ENCODE data around the gene FLVCR2.

FLVCR2 gene

GRCh38 chr14:75553761-75554364 lies 24.6 kb upstream of the FLVCR2 start:
- no peak overlapping the region for H2AFZ ChIP-seq
- H3K27me3 ChIP-seq (ENCODE audit: control insufficient read depth, insufficient read depth, low read length): no peaks in the 10 kb centered on the region
- H3K4me2 ChIP-seq (ENCODE audit: low read length): no peak overlapping the region
- TF ChIP-seq, protein P1, sequence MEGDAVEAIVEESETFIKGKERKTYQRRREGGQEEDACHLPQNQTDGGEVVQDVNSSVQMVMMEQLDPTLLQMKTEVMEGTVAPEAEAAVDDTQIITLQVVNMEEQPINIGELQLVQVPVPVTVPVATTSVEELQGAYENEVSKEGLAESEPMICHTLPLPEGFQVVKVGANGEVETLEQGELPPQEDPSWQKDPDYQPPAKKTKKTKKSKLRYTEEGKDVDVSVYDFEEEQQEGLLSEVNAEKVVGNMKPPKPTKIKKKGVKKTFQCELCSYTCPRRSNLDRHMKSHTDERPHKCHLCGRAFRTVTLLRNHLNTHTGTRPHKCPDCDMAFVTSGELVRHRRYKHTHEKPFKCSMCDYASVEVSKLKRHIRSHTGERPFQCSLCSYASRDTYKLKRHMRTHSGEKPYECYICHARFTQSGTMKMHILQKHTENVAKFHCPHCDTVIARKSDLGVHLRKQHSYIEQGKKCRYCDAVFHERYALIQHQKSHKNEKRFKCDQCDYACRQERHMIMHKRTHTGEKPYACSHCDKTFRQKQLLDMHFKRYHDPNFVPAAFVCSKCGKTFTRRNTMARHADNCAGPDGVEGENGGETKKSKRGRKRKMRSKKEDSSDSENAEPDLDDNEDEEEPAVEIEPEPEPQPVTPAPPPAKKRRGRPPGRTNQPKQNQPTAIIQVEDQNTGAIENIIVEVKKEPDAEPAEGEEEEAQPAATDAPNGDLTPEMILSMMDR (IDR thresholded peaks at IDR 0.05): no peak
- H3K4me3 ChIP-seq (ENCODE audit: low read depth, low read length): no peak overlapping the region
- no peaks in the 10 kb centered on the region for H3K9me3 ChIP-seq (ENCODE audit: control insufficient read depth, low read length)
- H3K9ac ChIP-seq: no peak overlapping the region
- H3K36me3 ChIP-seq (ENCODE audit: control insufficient read depth, insufficient read depth, low read length): no peaks in the 10 kb centered on the region
- H3K4me1 ChIP-seq: peaks cover 37% of the 10 kb centered on the region
- no peak overlapping the region for H3K27ac ChIP-seq
- H3K79me2 ChIP-seq: no peaks in the 10 kb centered on the region

DNA sequence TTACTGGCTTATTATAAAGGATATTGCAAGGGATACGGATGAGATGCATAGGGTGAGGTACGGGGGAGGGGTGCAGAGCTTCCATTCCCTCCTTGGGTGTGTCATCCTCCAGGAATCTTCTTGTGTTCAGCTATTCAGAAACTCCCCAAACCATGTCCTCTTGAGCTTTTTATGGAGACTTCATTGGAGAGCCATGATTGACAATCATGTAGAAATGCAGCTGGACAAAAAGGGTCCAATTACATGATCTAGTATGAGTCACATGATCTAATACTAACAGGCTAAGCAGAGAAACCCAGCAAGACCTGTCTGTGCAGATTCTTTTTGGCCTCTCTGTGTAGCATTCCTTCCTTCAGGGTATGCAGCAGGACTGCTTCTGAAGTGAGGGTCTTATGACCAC lies 23.9 kb upstream of the FLVCR2 start:
- Histone ChIP-seq H3K27ac (no peak overlapping the region), H3K9ac (no peak overlapping the region), H3K27me3 (ENCODE audit: control insufficient read depth, insufficient read depth, low read length) (no peaks in the 10 kb centered on the region), H3K4me1 (peaks cover 32% of the 10 kb centered on the region), H3K9me3 (ENCODE audit: control insufficient read depth, low read length) (no peaks in the 10 kb centered on the region), H3K4me3 (ENCODE audit: low read depth, low read length) (no peak overlapping the region), H3K36me3 (ENCODE audit: control insufficient read depth, insufficient read depth, low read length) (no peaks in the 10 kb centered on the region), H2AFZ (peak overlapping the region; percentile 40), H3K4me2 (ENCODE audit: low read length) (no peak overlapping the region), H3K79me2 (no peaks in the 10 kb centered on the region)
- TF ChIP-seq, protein P1 (IDR thresholded peaks at IDR 0.05): no peak

DNA sequence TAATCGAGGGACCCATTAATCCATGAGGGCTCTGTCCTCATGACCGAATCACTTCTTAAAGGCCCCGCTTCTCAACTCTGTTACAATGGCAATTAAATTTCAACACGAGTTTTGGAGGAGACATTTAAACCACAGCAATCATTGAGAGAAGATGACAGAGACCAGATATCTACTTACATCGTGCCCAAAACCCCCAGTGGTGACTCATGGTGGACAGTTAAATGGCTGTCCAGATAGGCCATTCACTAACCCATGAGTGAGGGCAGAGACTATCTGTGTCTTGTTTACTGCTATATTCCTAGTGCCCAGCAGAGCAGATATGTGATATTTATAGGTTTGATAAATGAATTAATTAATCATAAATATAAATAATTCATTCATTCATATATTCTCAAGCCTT lies 20.0 kb upstream of the FLVCR2 start:
- no peaks in the 10 kb centered on the region for H3K9me3 ChIP-seq (ENCODE audit: control insufficient read depth, low read length)
- H3K36me3 ChIP-seq (ENCODE audit: control insufficient read depth, insufficient read depth, low read length): no peaks in the 10 kb centered on the region
- H3K4me1 ChIP-seq: peaks cover 41% of the 10 kb centered on the region
- no peak overlapping the region for H3K27ac ChIP-seq
- no peak overlapping the region for H3K4me2 ChIP-seq (ENCODE audit: low read length)
- TF ChIP-seq, protein P1 (IDR thresholded peaks at IDR 0.05): no peak
- no peak overlapping the region for H3K4me3 ChIP-seq (ENCODE audit: low read depth, low read length)
- no peaks in the 10 kb centered on the region for H3K27me3 ChIP-seq (ENCODE audit: control insufficient read depth, insufficient read depth, low read length)
- no peak overlapping the region for H2AFZ ChIP-seq
- H3K79me2 ChIP-seq: no peaks in the 10 kb centered on the region
- no peak overlapping the region for H3K9ac ChIP-seq

DNA sequence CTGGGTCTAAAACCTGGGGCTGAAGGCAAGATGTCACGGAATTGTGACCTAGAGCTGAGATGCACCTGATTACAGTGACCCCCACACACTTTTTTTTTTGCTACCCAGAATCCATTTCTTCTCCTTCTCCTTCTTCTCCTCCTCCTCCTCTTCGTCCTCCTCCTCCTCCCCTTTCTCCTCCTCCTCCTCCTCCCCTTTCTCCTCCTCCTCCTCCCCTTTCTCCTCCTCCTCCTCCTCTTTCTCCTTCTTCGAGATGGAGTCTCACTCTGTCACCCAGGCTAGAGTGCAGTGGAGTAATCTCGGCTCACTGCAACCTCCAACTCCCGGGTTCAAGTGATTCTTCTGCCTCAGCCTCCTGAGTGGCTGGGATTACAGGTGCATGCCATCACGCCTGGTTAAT lies 19.4 kb upstream of the FLVCR2 start:
- H3K4me3 ChIP-seq (ENCODE audit: low read depth, low read length): no peak overlapping the region
- H3K27me3 ChIP-seq (ENCODE audit: control insufficient read depth, insufficient read depth, low read length): no peaks in the 10 kb centered on the region
- H2AFZ ChIP-seq: no peak overlapping the region
- no peaks in the 10 kb centered on the region for H3K36me3 ChIP-seq (ENCODE audit: control insufficient read depth, insufficient read depth, low read length)
- H3K4me1 ChIP-seq: peaks cover 43% of the 10 kb centered on the region
- H3K27ac ChIP-seq: no peak overlapping the region
- no peak overlapping the region for H3K9ac ChIP-seq
- no peak overlapping the region for H3K4me2 ChIP-seq (ENCODE audit: low read length)
- no peaks in the 10 kb centered on the region for H3K79me2 ChIP-seq
- H3K9me3 ChIP-seq (ENCODE audit: control insufficient read depth, low read length): no peaks in the 10 kb centered on the region
- TF ChIP-seq, protein P1 (IDR thresholded peaks at IDR 0.05): no peak

All from parathyroid adenoma (tissue), 2 donors.